GM23338 (cell line): ENCODE measurements around the gene ANKRD22. TPM values are rescaled to one million over a fixed set of nuclear protein-coding genes. Genes with fewer than 3 reads are reported as not detected.

Source experiments
- ATAC-seq: fragments of 200-7000 bp; cut with Tn5 transposase; 3 replicates; pipeline ENCODE4 v1.9.1; 2020
- DNase-seq: peaks from one replicate; pipeline ENCODE4 v3.0.0-alpha.2; 2015; ENCODE audit warnings: low spot score
- H2AFZ ChIP-seq: fragments of 200-600 bp; sonication (generic); 2 replicates; pipeline ENCODE4 v1.8.0; 2016; ENCODE audit warnings: antibody characterized with exemption, mild to moderate bottlenecking, moderate library complexity
- H3F3A ChIP-seq: fragments of 200-600 bp; sonication (generic); replicated peaks from 2 replicates; pipeline ENCODE4 v1.8.0; 2017; ENCODE audit warnings: antibody characterized with exemption, mixed run types, low read depth
- H3K27ac ChIP-seq: fragments of 200-600 bp; sonication (generic); 2 replicates; pipeline ENCODE4 v1.6.1; 2016; ENCODE audit warnings: low read depth
- H3K27me3 ChIP-seq: fragments of 200-600 bp; sonication (generic); 2 replicates; pipeline ENCODE4 v1.8.0; 2016; ENCODE audit warnings: mild to moderate bottlenecking, mixed run types, moderate library complexity; ENCODE audit not compliant: insufficient read depth
- H3K36me3 ChIP-seq: fragments of 200-600 bp; sonication (generic); 2 replicates; pipeline ENCODE4 v1.8.0; 2016; ENCODE audit warnings: mild to moderate bottlenecking; ENCODE audit not compliant: insufficient read depth
- H3K4me1 ChIP-seq: fragments of 200-600 bp; sonication (generic); 2 replicates; pipeline ENCODE4 v1.8.0; 2016; ENCODE audit warnings: mild to moderate bottlenecking, moderate library complexity; ENCODE audit not compliant: insufficient read depth
- H3K4me2 ChIP-seq: fragments of 200-600 bp; sonication (generic); 2 replicates; pipeline ENCODE4 v1.7.1; 2017; ENCODE audit warnings: mixed run types
- H3K4me3 ChIP-seq: fragments of 200-600 bp; sonication (generic); 2 replicates; pipeline ENCODE4 v1.6.1; 2016; ENCODE audit warnings: mixed run types
- H3K79me2 ChIP-seq: fragments of 200-600 bp; sonication (generic); replicated peaks from 2 replicates; pipeline ENCODE4 v1.8.0; 2017; ENCODE audit warnings: mild to moderate bottlenecking; ENCODE audit not compliant: insufficient read depth
- H3K9me2 ChIP-seq: fragments of 200-600 bp; sonication (generic); 2 replicates; pipeline ENCODE4 v1.8.0; 2017; ENCODE audit not compliant: insufficient read depth
- H4K20me1 ChIP-seq: fragments of 200-600 bp; sonication (generic); replicated peaks from 2 replicates; pipeline ENCODE4 v1.8.0; 2017; ENCODE audit warnings: mild to moderate bottlenecking; ENCODE audit not compliant: insufficient read depth
- H3K27ac Mint-ChIP-seq: 2 replicates; pipeline ENCODE4 v1.8.0; 2020; ENCODE audit warnings: inconsistent platforms, mild to moderate bottlenecking, moderate library complexity, mixed read lengths
- H3K27me3 Mint-ChIP-seq: 3 replicates; pipeline ENCODE4 v1.8.0; 2022; ENCODE audit warnings: low read depth, mild to moderate bottlenecking, moderate library complexity, mixed read lengths, inconsistent platforms; ENCODE audit not compliant: insufficient read depth, poor library complexity
- H3K36me3 Mint-ChIP-seq: 3 replicates; pipeline ENCODE4 v1.8.0; 2021; ENCODE audit warnings: low read depth, mild to moderate bottlenecking, inconsistent platforms, moderate library complexity, mixed read lengths
- H3K4me1 Mint-ChIP-seq: 3 replicates; pipeline ENCODE4 v1.8.0; 2020; ENCODE audit warnings: mild to moderate bottlenecking, inconsistent platforms, mixed read lengths
- H3K4me3 Mint-ChIP-seq: 3 replicates; pipeline ENCODE4 v1.8.0; 2021; ENCODE audit warnings: moderate library complexity, mild to moderate bottlenecking, inconsistent platforms, mixed read lengths
- H3K9me3 Mint-ChIP-seq: 3 replicates; pipeline ENCODE4 v1.8.0; 2020; ENCODE audit warnings: moderate library complexity, mild to moderate bottlenecking, inconsistent platforms, mixed read lengths
- JUNB ChIP-seq: IDR thresholded peaks from one replicate; pipeline ENCODE4 v1.6.1; 2016; ENCODE audit warnings: antibody characterized with exemption; ENCODE audit not compliant: unreplicated experiment
- POLR2AphosphoS5 ChIP-seq: IDR thresholded peaks from 2 replicates; pipeline ENCODE4 v1.6.1; 2016; ENCODE audit warnings: antibody characterized with exemption, low read depth
- STAT1 ChIP-seq: IDR thresholded peaks from one replicate; pipeline ENCODE4 v1.6.1; 2016; ENCODE audit warnings: antibody characterized with exemption; ENCODE audit not compliant: unreplicated experiment
- ZNF331 ChIP-seq: fragments of 250-450 bp; sonication (Bioruptor Pico); IDR thresholded peaks from 2 replicates; pipeline ENCODE4 v1.5.0; 2020; ENCODE audit warnings: low read depth, mild to moderate bottlenecking, moderate library complexity
- polyA plus RNA-seq: library from polyadenylated mRNA; unstranded; fragments of >200 nt; fragmentation: Nextera tagmentation; extraction: Ambion mirVana; gene quantifications from 2 replicates; pipeline ENCODE4 v1.2.1, GENCODE V29; 2016
- total RNA-seq: library from RNA; depleted of rRNA; stranded (reverse); fragments of >200 nt; shearing (Covaris generic); gene quantifications from 2 replicates; pipeline ENCODE4 v1.2.3, GENCODE V29; 2014
- TF ChIP-seq, protein P1 (sequence below): IDR thresholded peaks from one replicate; pipeline ENCODE4 v1.6.1; 2018; ENCODE audit warnings: antibody characterized with exemption; ENCODE audit not compliant: unreplicated experiment
- TF ChIP-seq, protein P2 (sequence below): fragments of 250-450 bp; sonication (Bioruptor Pico); IDR thresholded peaks from 2 replicates; pipeline ENCODE4 v1.5.0; 2020; ENCODE audit warnings: mild to moderate bottlenecking, moderate library complexity
- TF ChIP-seq, protein P3 (sequence below): IDR thresholded peaks from 2 replicates; pipeline ENCODE4 v1.6.1; 2016; ENCODE audit warnings: antibody characterized with exemption
- TF ChIP-seq, protein P4 (sequence below), 2 experiments: fragments of 200-600 bp in 1 of 2; sonication (generic) in 1 of 2; conservative IDR thresholded peaks; 2 replicates each; pipeline versions ENCODE4 v1.5.1 to v1.6.1; 2016 to 2017; ENCODE audit warnings: antibody characterized with exemption in 2 of 2, low read depth in 2 of 2, mild to moderate bottlenecking in 2 of 2, moderate library complexity in 1 of 2

Gene ANKRD22
- total and polyA plus RNA-seq, 2 experiments from 2014 or later, result not detected

DNA sequence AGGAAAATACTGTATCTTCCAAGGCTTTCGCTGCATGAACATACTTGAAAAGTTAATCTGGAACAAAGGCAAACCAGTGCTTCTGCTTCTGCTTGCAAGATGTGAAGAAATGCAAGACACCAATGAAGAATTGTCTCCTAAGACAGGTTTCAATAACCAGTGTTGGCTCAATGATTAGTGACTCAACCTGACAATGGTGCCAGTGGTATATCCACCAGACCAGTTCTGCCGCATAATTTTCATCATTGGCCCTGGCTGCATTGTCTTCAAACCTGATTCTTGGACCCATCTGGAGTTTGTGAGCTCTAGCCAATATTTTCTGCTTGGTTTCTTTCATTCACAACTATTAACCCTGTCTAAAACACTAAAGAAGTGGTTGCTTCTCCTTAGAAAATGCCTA, 14.8 kb upstream of the ANKRD22 start:
- no peaks in the 10 kb centered on the region for H3K36me3 ChIP-seq
- H3K9me2 ChIP-seq, result no peaks in the 10 kb centered on the region
- H3K4me1 ChIP-seq, result peaks cover 6% of the 10 kb centered on the region
- ATAC-seq (no peak), DNase-seq (no peak)
- H3K27ac Mint-ChIP-seq, result no peak overlapping the region
- no peak overlapping the region for H3K4me3 Mint-ChIP-seq
- H2AFZ ChIP-seq, result no peak overlapping the region
- TF ChIP-seq POLR2AphosphoS5, result no peak
- no peak for TF ChIP-seq ZNF331 (CRISPR knock-in tag)
- H3K27ac ChIP-seq, result no peak overlapping the region
- H3K36me3 Mint-ChIP-seq, result no peaks in the 10 kb centered on the region
- H3K4me1 Mint-ChIP-seq, result peaks cover 3% of the 10 kb centered on the region; the same call in 2 of the 3 replicates
- no peak overlapping the region for H3K4me2 ChIP-seq
- H3K9me3 Mint-ChIP-seq, result no peaks in the 10 kb centered on the region
- no peaks in the 10 kb centered on the region for H4K20me1 ChIP-seq
- H3F3A ChIP-seq, result no peaks in the 10 kb centered on the region
- no peaks in the 10 kb centered on the region for H3K27me3 ChIP-seq
- H3K27me3 Mint-ChIP-seq, result no peaks in the 10 kb centered on the region
- H3K79me2 ChIP-seq, result no peaks in the 10 kb centered on the region
- H3K4me3 ChIP-seq, result no peak overlapping the region

DNA sequence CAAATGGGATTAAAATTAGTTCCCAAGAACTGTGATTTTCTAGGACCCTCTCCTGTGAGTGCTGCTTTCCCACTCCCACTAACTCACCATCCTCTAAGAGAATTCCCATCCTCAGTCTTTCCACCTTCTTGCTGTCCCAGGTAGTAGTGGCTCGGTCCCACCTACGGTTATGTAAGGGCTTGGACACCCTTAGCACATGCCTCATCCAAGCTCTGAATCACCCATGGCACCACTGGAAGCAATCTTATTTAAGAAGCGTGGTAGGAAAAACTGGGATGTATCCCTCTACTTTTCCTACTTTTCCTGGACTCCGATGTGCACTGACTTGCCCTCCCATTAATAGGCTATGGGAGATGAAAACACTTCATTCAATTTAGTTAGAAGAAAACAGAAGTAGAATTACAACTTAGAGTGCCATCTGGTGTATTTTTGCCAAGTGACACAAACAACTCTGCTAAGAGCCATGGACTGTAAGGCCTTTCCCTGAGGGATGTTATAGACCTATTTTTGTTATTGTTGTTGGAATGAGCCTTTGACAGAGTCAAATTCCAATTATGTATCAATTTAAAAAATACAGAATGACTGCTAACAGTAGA, 13.7 kb upstream of the ANKRD22 start:
- DNase-seq, result no peak
- H3K4me1 Mint-ChIP-seq, result peaks cover 3% of the 10 kb centered on the region; the same call in 2 of the 3 replicates
- Histone ChIP-seq H2AFZ (no peak overlapping the region), H3K36me3 (no peaks in the 10 kb centered on the region), H3K9me2 (no peaks in the 10 kb centered on the region), H3K4me1 (peaks cover 6% of the 10 kb centered on the region), H3K4me3 (no peak overlapping the region), H3K27me3 (no peaks in the 10 kb centered on the region), H3K27ac (no peak overlapping the region), H3F3A (no peaks in the 10 kb centered on the region), H4K20me1 (no peaks in the 10 kb centered on the region), H3K79me2 (no peaks in the 10 kb centered on the region), H3K4me2 (no peak overlapping the region)
- no peak overlapping the region for H3K4me3 Mint-ChIP-seq
- H3K27me3 Mint-ChIP-seq, result no peaks in the 10 kb centered on the region
- TF ChIP-seq, protein P1, sequence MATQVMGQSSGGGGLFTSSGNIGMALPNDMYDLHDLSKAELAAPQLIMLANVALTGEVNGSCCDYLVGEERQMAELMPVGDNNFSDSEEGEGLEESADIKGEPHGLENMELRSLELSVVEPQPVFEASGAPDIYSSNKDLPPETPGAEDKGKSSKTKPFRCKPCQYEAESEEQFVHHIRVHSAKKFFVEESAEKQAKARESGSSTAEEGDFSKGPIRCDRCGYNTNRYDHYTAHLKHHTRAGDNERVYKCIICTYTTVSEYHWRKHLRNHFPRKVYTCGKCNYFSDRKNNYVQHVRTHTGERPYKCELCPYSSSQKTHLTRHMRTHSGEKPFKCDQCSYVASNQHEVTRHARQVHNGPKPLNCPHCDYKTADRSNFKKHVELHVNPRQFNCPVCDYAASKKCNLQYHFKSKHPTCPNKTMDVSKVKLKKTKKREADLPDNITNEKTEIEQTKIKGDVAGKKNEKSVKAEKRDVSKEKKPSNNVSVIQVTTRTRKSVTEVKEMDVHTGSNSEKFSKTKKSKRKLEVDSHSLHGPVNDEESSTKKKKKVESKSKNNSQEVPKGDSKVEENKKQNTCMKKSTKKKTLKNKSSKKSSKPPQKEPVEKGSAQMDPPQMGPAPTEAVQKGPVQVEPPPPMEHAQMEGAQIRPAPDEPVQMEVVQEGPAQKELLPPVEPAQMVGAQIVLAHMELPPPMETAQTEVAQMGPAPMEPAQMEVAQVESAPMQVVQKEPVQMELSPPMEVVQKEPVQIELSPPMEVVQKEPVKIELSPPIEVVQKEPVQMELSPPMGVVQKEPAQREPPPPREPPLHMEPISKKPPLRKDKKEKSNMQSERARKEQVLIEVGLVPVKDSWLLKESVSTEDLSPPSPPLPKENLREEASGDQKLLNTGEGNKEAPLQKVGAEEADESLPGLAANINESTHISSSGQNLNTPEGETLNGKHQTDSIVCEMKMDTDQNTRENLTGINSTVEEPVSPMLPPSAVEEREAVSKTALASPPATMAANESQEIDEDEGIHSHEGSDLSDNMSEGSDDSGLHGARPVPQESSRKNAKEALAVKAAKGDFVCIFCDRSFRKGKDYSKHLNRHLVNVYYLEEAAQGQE, result no peak
- TF ChIP-seq, protein P2, sequence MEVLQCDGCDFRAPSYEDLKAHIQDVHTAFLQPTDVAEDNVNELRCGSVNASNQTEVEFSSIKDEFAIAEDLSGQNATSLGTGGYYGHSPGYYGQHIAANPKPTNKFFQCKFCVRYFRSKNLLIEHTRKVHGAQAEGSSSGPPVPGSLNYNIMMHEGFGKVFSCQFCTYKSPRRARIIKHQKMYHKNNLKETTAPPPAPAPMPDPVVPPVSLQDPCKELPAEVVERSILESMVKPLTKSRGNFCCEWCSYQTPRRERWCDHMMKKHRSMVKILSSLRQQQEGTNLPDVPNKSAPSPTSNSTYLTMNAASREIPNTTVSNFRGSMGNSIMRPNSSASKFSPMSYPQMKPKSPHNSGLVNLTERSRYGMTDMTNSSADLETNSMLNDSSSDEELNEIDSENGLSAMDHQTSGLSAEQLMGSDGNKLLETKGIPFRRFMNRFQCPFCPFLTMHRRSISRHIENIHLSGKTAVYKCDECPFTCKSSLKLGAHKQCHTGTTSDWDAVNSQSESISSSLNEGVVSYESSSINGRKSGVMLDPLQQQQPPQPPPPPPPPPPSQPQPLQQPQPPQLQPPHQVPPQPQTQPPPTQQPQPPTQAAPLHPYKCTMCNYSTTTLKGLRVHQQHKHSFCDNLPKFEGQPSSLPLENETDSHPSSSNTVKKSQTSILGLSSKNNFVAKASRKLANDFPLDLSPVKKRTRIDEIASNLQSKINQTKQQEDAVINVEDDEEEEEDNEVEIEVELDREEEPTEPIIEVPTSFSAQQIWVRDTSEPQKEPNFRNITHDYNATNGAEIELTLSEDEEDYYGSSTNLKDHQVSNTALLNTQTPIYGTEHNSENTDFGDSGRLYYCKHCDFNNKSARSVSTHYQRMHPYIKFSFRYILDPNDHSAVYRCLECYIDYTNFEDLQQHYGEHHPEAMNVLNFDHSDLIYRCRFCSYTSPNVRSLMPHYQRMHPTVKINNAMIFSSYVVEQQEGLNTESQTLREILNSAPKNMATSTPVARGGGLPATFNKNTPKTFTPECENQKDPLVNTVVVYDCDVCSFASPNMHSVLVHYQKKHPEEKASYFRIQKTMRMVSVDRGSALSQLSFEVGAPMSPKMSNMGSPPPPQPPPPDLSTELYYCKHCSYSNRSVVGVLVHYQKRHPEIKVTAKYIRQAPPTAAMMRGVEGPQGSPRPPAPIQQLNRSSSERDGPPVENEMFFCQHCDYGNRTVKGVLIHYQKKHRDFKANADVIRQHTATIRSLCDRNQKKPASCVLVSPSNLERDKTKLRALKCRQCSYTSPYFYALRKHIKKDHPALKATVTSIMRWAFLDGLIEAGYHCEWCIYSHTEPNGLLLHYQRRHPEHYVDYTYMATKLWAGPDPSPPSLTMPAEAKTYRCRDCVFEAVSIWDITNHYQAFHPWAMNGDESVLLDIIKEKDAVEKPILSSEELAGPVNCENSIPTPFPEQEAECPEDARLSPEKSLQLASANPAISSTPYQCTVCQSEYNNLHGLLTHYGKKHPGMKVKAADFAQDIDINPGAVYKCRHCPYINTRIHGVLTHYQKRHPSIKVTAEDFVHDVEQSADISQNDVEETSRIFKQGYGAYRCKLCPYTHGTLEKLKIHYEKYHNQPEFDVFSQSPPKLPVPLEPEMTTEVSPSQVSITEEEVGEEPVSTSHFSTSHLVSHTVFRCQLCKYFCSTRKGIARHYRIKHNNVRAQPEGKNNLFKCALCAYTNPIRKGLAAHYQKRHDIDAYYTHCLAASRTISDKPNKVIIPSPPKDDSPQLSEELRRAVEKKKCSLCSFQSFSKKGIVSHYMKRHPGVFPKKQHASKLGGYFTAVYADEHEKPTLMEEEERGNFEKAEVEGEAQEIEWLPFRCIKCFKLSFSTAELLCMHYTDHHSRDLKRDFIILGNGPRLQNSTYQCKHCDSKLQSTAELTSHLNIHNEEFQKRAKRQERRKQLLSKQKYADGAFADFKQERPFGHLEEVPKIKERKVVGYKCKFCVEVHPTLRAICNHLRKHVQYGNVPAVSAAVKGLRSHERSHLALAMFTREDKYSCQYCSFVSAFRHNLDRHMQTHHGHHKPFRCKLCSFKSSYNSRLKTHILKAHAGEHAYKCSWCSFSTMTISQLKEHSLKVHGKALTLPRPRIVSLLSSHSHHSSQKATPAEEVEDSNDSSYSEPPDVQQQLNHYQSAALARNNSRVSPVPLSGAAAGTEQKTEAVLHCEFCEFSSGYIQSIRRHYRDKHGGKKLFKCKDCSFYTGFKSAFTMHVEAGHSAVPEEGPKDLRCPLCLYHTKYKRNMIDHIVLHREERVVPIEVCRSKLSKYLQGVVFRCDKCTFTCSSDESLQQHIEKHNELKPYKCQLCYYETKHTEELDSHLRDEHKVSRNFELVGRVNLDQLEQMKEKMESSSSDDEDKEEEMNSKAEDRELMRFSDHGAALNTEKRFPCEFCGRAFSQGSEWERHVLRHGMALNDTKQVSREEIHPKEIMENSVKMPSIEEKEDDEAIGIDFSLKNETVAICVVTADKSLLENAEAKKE, result no peak
- TF ChIP-seq, protein P3, sequence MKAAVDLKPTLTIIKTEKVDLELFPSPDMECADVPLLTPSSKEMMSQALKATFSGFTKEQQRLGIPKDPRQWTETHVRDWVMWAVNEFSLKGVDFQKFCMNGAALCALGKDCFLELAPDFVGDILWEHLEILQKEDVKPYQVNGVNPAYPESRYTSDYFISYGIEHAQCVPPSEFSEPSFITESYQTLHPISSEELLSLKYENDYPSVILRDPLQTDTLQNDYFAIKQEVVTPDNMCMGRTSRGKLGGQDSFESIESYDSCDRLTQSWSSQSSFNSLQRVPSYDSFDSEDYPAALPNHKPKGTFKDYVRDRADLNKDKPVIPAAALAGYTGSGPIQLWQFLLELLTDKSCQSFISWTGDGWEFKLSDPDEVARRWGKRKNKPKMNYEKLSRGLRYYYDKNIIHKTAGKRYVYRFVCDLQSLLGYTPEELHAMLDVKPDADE, result no peak
- TF ChIP-seq ZNF331 (CRISPR knock-in tag) (no peak), STAT1 (no peak), JUNB (no peak)
- TF ChIP-seq, protein P4, sequence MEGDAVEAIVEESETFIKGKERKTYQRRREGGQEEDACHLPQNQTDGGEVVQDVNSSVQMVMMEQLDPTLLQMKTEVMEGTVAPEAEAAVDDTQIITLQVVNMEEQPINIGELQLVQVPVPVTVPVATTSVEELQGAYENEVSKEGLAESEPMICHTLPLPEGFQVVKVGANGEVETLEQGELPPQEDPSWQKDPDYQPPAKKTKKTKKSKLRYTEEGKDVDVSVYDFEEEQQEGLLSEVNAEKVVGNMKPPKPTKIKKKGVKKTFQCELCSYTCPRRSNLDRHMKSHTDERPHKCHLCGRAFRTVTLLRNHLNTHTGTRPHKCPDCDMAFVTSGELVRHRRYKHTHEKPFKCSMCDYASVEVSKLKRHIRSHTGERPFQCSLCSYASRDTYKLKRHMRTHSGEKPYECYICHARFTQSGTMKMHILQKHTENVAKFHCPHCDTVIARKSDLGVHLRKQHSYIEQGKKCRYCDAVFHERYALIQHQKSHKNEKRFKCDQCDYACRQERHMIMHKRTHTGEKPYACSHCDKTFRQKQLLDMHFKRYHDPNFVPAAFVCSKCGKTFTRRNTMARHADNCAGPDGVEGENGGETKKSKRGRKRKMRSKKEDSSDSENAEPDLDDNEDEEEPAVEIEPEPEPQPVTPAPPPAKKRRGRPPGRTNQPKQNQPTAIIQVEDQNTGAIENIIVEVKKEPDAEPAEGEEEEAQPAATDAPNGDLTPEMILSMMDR (conservative IDR thresholded peaks at IDR 0.05; ENCODE audit: low read depth in 2 of 2), result 0 out of 4 replicates have a peak, but pooled peaks have one; percentile 11 to 21
- H3K27ac Mint-ChIP-seq, result no peak overlapping the region
- H3K9me3 Mint-ChIP-seq, result no peaks in the 10 kb centered on the region
- no peak for ATAC-seq
- H3K36me3 Mint-ChIP-seq, result no peaks in the 10 kb centered on the region
